Body of pancreas (tissue), 4 donors: ENCODE measurements around the gene RTL5. TPM values are rescaled to one million over a fixed set of nuclear protein-coding genes. Genes with fewer than 3 reads are reported as not detected.
A peak's percentile ranks its signal among the peaks of the same experiment; 100 is the strongest.

Experiments
- ATAC-seq: fragments of 150-250 bp; one replicate; pipeline ENCODE4 v1.9.1; 2016
- DNase-seq, 4 donors: peaks; one replicate each; pipeline ENCODE4 v3.0.0-alpha.2; 2019
- H3K27ac ChIP-seq, 4 donors: fragments of 200-600 bp; sonication (generic); 1 replicate in 3 of 4; 2 replicates in 1 of 4; pipeline versions ENCODE4 v1.5.1 to v1.6.1; 2016 to 2019; ENCODE audit warnings: mild to moderate bottlenecking in 1 of 4, mixed read lengths in 1 of 4, moderate library complexity in 1 of 4
- H3K27me3 ChIP-seq, 2 donors: fragments of 200-600 bp; sonication (generic); one replicate each; pipeline ENCODE4 v1.6.0; 2016; ENCODE audit warnings: mild to moderate bottlenecking in 1 of 2
- H3K36me3 ChIP-seq, 2 donors: fragments of 200-600 bp; sonication (generic); replicated peaks in 1 of 2; 2 replicates each; pipeline ENCODE4 v1.5.1; 2016; ENCODE audit warnings: low read depth in 2 of 2; ENCODE audit not compliant: insufficient read depth in 1 of 2
- H3K4me1 ChIP-seq: fragments of 200-600 bp; sonication (generic); one replicate; pipeline ENCODE4 v1.6.0; 2016
- H3K4me3 ChIP-seq, 2 donors: fragments of 200-600 bp; sonication (generic); 1 replicate in 1 of 2; 2 replicates in 1 of 2; pipeline ENCODE4 v1.5.1; 2016 to 2019
- H3K9me3 ChIP-seq, 3 donors: fragments of 200-600 bp; sonication (generic); 1 replicate in 2 of 3; 2 replicates in 1 of 3; pipeline ENCODE4 v1.5.1; 2016
- CTCF ChIP-seq, 7 experiments: fragments of 450-650 bp in 4 of 7; fragments of 200-600 bp in 3 of 7; sonication (generic) in 3 of 7; IDR thresholded peaks; one replicate each; pipeline ENCODE4 v1.5.1; 2016 to 2019; ENCODE audit warnings: antibody characterized with exemption in 7 of 7
- POLR2A ChIP-seq, 3 donors: fragments of 450-650 bp; IDR thresholded peaks; one replicate each; pipeline ENCODE4 v1.6.1; 2016; ENCODE audit warnings: antibody characterized with exemption in 3 of 3, mild to moderate bottlenecking in 2 of 3
- WGBS, 2 donors: methylation state at CpG; one replicate each; pipeline ENCODE4 v1.1.5; 2017; 5-methylcytosine and 5-hydroxymethylcytosine counted together
- intact Hi-C: fragments of 100-400 bp; cut with DNase I; formaldehyde crosslinking; loops from one replicate; pipeline ENCODE4 v1.15.1; 2023
- total RNA-seq, 2 donors: library from RNA; depleted of rRNA; stranded (reverse); fragments of >200 nt; gene quantifications; one replicate each; pipeline ENCODE4 v1.1.0, GENCODE V29; 2016

RTL5 gene
- total RNA-seq, 2 donors from 2014 or later, result 1.6 to 2.3 TPM

GRCh38 chrX:72102760-72103159 lies 29.0 kb downstream of the RTL5 start:
- no peaks in the 10 kb centered on the region for H3K27me3 ChIP-seq
- TF ChIP-seq CTCF (IDR thresholded peaks at IDR 0.05) (no peak), POLR2A (IDR thresholded peaks at IDR 0.05) (no peak)
- peak in 3 of 4 donors; percentile 30 to 60 (median 53) for DNase-seq
- intact Hi-C loops, result no loop called here
- WGBS, 2 donors, result 0 to 19% methylated on average over 3 to 4 of the region's 4 CpGs
- no peak overlapping the region for H3K4me3 ChIP-seq
- no peaks in the 10 kb centered on the region for H3K9me3 ChIP-seq
- H3K27ac ChIP-seq, result no peak overlapping the region
- H3K36me3 ChIP-seq, result no peaks in the 10 kb centered on the region
- H3K4me1 ChIP-seq, result peaks cover 6% of the 10 kb centered on the region
- no peak for ATAC-seq

DNA sequence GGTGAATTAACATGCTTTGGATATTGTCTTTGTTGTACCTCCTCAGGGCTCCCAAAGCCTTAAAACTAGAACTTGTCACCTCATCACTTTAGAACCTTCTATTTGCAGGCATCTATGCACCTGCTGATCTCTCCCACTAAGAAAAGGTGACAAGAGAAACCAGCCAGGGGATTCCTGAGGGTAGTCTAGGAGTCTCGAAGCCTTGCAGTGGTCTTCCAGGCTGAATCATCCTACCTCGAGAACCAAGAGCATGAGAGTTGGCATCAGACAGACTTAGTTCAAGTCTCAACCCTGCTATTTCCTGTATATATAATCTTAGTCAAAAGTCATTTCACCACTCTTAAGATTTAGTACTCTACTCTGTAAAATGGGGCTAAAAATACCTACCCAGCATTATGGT lies 29.6 kb downstream of the RTL5 start:
- 53 to 89% methylated on average over 2 of the region's 2 CpGs for WGBS, 2 donors
- H3K27ac ChIP-seq, result no peak overlapping the region

DNA sequence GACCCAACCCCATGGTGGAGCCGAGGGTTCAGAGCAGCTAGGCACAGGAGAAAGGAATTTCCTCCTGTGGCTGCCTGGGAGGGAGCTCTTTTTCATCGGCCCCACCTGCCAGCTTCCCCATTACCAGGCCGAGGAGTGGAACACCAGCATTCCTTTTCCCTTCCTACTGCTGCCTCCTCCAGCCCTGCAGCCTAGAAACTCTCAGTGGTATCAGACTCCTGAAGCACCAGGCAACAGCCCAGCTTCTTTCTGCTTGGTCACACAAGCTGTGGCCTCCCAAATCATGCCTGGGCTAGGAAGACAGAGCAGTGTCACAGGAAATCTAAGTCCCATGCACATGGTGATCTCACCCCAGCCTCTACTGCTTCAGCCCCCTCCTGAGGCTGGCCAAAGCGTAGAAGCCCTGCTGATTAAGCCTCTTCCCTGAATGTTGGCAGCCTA lies 30.1 kb downstream of the RTL5 start:
- no peaks in the 10 kb centered on the region for H3K36me3 ChIP-seq
- H3K27ac ChIP-seq, result no peak overlapping the region
- intact Hi-C loops, result no loop called here
- no peaks in the 10 kb centered on the region for H3K27me3 ChIP-seq
- peaks cover 6% of the 10 kb centered on the region for H3K4me1 ChIP-seq
- 31 to 60% methylated on average over 1 to 2 of the region's 4 CpGs for WGBS, 2 donors
- H3K4me3 ChIP-seq, result no peak overlapping the region
- no peak for ATAC-seq
- no peaks in the 10 kb centered on the region for H3K9me3 ChIP-seq
- TF ChIP-seq POLR2A (IDR thresholded peaks at IDR 0.05) (no peak), CTCF (IDR thresholded peaks at IDR 0.05) (no peak)
- no peak for DNase-seq

More for the DNA sequence above, 29.6 kb downstream of the RTL5 start:
- H3K9me3 ChIP-seq, result no peaks in the 10 kb centered on the region
- H3K36me3 ChIP-seq, result no peaks in the 10 kb centered on the region
- ATAC-seq (no peak), DNase-seq (no peak)
- no peak for TF ChIP-seq CTCF (IDR thresholded peaks at IDR 0.05)
- TF ChIP-seq POLR2A (IDR thresholded peaks at IDR 0.05), result no peak
- intact Hi-C loops, result no loop called here
- H3K4me1 ChIP-seq, result peaks cover 6% of the 10 kb centered on the region
- no peak overlapping the region for H3K4me3 ChIP-seq
- no peaks in the 10 kb centered on the region for H3K27me3 ChIP-seq

DNA sequence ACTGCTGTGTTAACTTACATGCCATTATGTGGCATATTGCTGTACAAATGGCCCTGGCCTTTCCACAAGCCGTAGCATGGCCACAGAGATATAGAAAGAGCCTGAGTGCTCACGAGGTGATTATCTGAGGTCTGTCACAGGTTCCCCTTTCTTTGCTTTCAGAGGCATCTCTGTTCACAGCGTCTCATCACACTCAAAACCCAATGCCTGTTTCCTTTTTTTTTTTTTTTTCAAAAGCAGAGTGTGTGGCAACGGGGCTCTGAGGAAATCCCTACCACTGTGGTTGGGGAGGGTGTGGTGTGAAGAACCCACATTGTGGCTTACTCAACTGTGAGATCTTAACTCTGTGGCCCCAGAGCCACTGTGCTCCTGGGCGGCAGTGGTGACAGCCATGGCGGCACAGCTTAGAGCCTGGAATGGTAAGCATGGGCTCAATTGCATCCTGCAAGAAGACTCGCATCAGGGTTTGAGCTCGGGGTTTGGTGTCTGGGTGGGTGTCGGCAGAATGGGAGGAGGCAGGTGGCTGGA lies 30.8 kb downstream of the RTL5 start:
- intact Hi-C loops, result no loop called here
- no peaks in the 10 kb centered on the region for H3K9me3 ChIP-seq
- H3K4me1 ChIP-seq, result peaks cover 6% of the 10 kb centered on the region
- ATAC-seq, result no peak
- DNase-seq, result peak in 1 of 4 donors; percentile 43
- H3K36me3 ChIP-seq, result no peaks in the 10 kb centered on the region
- TF ChIP-seq CTCF (IDR thresholded peaks at IDR 0.05) (no peak), POLR2A (IDR thresholded peaks at IDR 0.05) (no peak)
- WGBS, 2 donors, result 83 to 84% methylated on average over 3 to 6 of the region's 9 CpGs
- no peak overlapping the region for H3K4me3 ChIP-seq
- H3K27ac ChIP-seq, result peak overlapping the region in 1 of 4 donors; percentile 25
- H3K27me3 ChIP-seq, result no peaks in the 10 kb centered on the region
